GDM1 (cell line): Measurements from ENCODE around the gene DMTF1.
"Not testable (repeated sequence)": the region's sequence is repeated elsewhere in the genome, so short reads cannot be mapped to it uniquely, and the experiment has no call there.

ENCODE experiments used
- DNase-seq: peaks from one replicate; lab custom pipeline; 2025; lab: John Stamatoyannopoulos, UW

Gene DMTF1

GRCh38 chr7:87225696-87226095 is 73.4 kb downstream of the DMTF1 start:
- no peak for DNase-seq

- DNase-seq: no peak
Observed at GRCh38 chr7:87226495-87226894, 74.2 kb downstream of the DMTF1 start.

GRCh38 chr7:87231258-87231657 is 79.0 kb downstream of the DMTF1 start:
- DNase-seq: no peak

GRCh38 chr7:87231711-87232110 is 79.5 kb downstream of the DMTF1 start:
- DNase-seq: no peak

- DNase-seq: no peak
Observed at GRCh38 chr7:87234949-87235348, 82.7 kb downstream of the DMTF1 start.

GRCh38 chr7:87238464-87239051 is 86.3 kb downstream of the DMTF1 start:
- not testable (repeated sequence) for DNase-seq

- DNase-seq: not testable (repeated sequence)
Observed at GRCh38 chr7:87245671-87246070, 93.4 kb downstream of the DMTF1 start.
